Measurements from ENCODE around the gene TCFL5.

GRCh38 chr20:62872184-62872847, 10.7 kb upstream of the TCFL5 start:
- TF ChIP-seq REST (IDR thresholded peaks at IDR 0.05; ENCODE audit: insufficient read depth in 1 of 2, low read depth in 2 of 2, low read length in 2 of 2) (no peak), POLR2AphosphoS5 (IDR thresholded peaks at IDR 0.05; ENCODE audit: low read depth, low read length) (no peak), TAF1 (IDR thresholded peaks at IDR 0.05; ENCODE audit: borderline replicate concordance, insufficient read depth, low read length) (no peak), SIN3A (IDR thresholded peaks at IDR 0.05; ENCODE audit: borderline replicate concordance, insufficient read depth, low read length) (no peak), FOXP2 (optimal IDR thresholded peaks at IDR 0.05; ENCODE audit: borderline replicate concordance, extremely low read depth, extremely low read length, insufficient read depth) (no peak)

All from PFSK-1 (cell line).